SK-N-SH (cell line): ENCODE results near the gene CDH23. TPM values are rescaled to one million over a fixed set of nuclear protein-coding genes. Genes with fewer than 3 reads are reported as not detected.

ENCODE experiments used
- CTCF ChIA-PET: fragments of 300-600, 350-600 bp; formaldehyde crosslinking; extraction: SDS; loops from one replicate; lab custom pipeline; 2021; lab: Yijun Ruan, JAX
- POLR2A ChIA-PET: fragments of 350-600 bp; sonication (Branson Sonifier 250); formaldehyde crosslinking; extraction: SDS; loops from one replicate; lab custom pipeline; 2020; ENCODE audit warnings: antibody characterized with exemption, inconsistent platforms; lab: Yijun Ruan, JAX
- DNase-seq: peaks from one replicate; pipeline ENCODE4 v3.0.0; 2012
- H2AFZ ChIP-seq: fragments of 200-600 bp; sonication (generic); 2 replicates; pipeline ENCODE4 v1.8.1; 2016; ENCODE audit warnings: antibody characterized with exemption, mild to moderate bottlenecking, low read depth
- H3F3A ChIP-seq: fragments of 200-600 bp; sonication (generic); replicated peaks from 2 replicates; pipeline ENCODE3; 2016; ENCODE audit warnings: antibody characterized with exemption, mild to moderate bottlenecking; ENCODE audit not compliant: insufficient read depth
- H3K27ac ChIP-seq, 2 experiments: fragments of 200-500 bp in 1 of 2; fragments of 200-600 bp in 1 of 2; sonication (Bioruptor generic) in 1 of 2; sonication (generic), shearing (Covaris generic) in 1 of 2; 2 replicates each; pipeline versions ENCODE4 v1.5.1 to v1.6.1; 2014 to 2016; ENCODE audit warnings: low read depth in 2 of 2, inconsistent platforms in 1 of 2, low read length in 1 of 2, mild to moderate bottlenecking in 1 of 2, mixed read lengths in 1 of 2
- H3K27me3 ChIP-seq: fragments of 200-600 bp; sonication (generic), shearing (Covaris generic); 2 replicates; pipeline ENCODE4 v1.6.1; 2016; ENCODE audit warnings: mixed run types; ENCODE audit not compliant: insufficient read depth
- H3K36me3 ChIP-seq, 2 experiments: fragments of 200-500 bp in 1 of 2; fragments of 200-600 bp in 1 of 2; sonication (Bioruptor generic) in 1 of 2; sonication (generic) in 1 of 2; replicated peaks in 1 of 2; 2 replicates each; pipeline versions ENCODE3 to v1.5.1; 2014 to 2016; ENCODE audit warnings: low read length in 1 of 2, mild to moderate bottlenecking in 1 of 2; ENCODE audit not compliant: insufficient read depth in 2 of 2, control insufficient read depth in 1 of 2
- H3K4me1 ChIP-seq, 2 experiments: fragments of 200-500 bp in 1 of 2; fragments of 200-600 bp in 1 of 2; sonication (Bioruptor generic) in 1 of 2; sonication (generic), shearing (Covaris generic) in 1 of 2; 2 replicates each; pipeline versions ENCODE4 v1.5.1 to v1.6.1; 2014 to 2016; ENCODE audit warnings: low read depth in 1 of 2, low read length in 1 of 2, mixed run types in 1 of 2; ENCODE audit not compliant: insufficient read depth in 2 of 2, control insufficient read depth in 1 of 2
- H3K4me2 ChIP-seq: fragments of 200-600 bp; sonication (generic), shearing (Covaris generic); 2 replicates; pipeline ENCODE4 v1.6.1; 2017; ENCODE audit warnings: mixed run types
- H3K4me3 ChIP-seq, 2 experiments: fragments of 200-500 bp in 1 of 2; fragments of 200-600 bp in 1 of 2; sonication (Bioruptor generic) in 1 of 2; sonication (generic), shearing (Covaris generic) in 1 of 2; 2 replicates each; pipeline versions ENCODE4 v1.5.1 to v1.8.1; 2014 to 2016; ENCODE audit warnings: low read depth in 2 of 2, inconsistent platforms in 1 of 2, low read length in 1 of 2, mild to moderate bottlenecking in 1 of 2, mixed read lengths in 1 of 2, moderate library complexity in 1 of 2
- H3K79me2 ChIP-seq: fragments of 200-600 bp; sonication (generic); 2 replicates; pipeline ENCODE4 v1.8.1; 2017; ENCODE audit warnings: mild to moderate bottlenecking; ENCODE audit not compliant: insufficient read depth
- H3K9ac ChIP-seq: fragments of 200-600 bp; sonication (generic); 2 replicates; pipeline ENCODE4 v1.6.1; 2017; ENCODE audit warnings: mixed run types
- H3K9me2 ChIP-seq: fragments of 200-600 bp; sonication (generic); 2 replicates; pipeline ENCODE4 v1.6.1; 2017; ENCODE audit warnings: mixed run types
- H3K9me3 ChIP-seq: fragments of 200-600 bp; sonication (generic); 2 replicates; pipeline ENCODE4 v1.6.1; 2017; ENCODE audit warnings: mixed run types, mild to moderate bottlenecking, moderate library complexity
- H4K20me1 ChIP-seq: fragments of 200-600 bp; sonication (generic); 2 replicates; pipeline ENCODE4 v1.6.1; 2017; ENCODE audit warnings: mild to moderate bottlenecking, mixed run types; ENCODE audit not compliant: insufficient read depth
- CHD2 ChIP-seq: fragments of 150-350 bp; IDR thresholded peaks from 2 replicates; pipeline ENCODE4 v1.6.1; 2018; ENCODE audit warnings: low read length; ENCODE audit not compliant: partially characterized antibody
- ELF1 ChIP-seq: IDR thresholded peaks from 2 replicates; pipeline ENCODE4 v1.4.0; 2012
- EZH2phosphoT487 ChIP-seq: fragments of 200-600 bp; sonication (generic); IDR thresholded peaks from 2 replicates; pipeline ENCODE4 v1.6.1; 2017; ENCODE audit warnings: low read depth, mixed run types, mild to moderate bottlenecking, antibody characterized with exemption, moderate library complexity, borderline replicate concordance
- FOXJ3 ChIP-seq: sonication (generic); formaldehyde crosslinking; IDR thresholded peaks from 2 replicates; pipeline ENCODE4 v1.5.1; 2020; ENCODE audit warnings: mild to moderate bottlenecking, missing genetic modification reagents
- GABPA ChIP-seq: IDR thresholded peaks from 2 replicates; pipeline ENCODE4 v1.4.0; 2012; ENCODE audit warnings: low read depth, mild to moderate bottlenecking
- JUND ChIP-seq: IDR thresholded peaks from 2 replicates; pipeline ENCODE4 v1.4.0; 2012
- NFIC ChIP-seq: IDR thresholded peaks from 2 replicates; pipeline ENCODE4 v1.4.0; 2012; ENCODE audit warnings: borderline replicate concordance
- RAD21 ChIP-seq: IDR thresholded peaks from 2 replicates; pipeline ENCODE4 v1.6.1; 2012; ENCODE audit warnings: mild to moderate bottlenecking, low read length
- TAF1 ChIP-seq: IDR thresholded peaks from 2 replicates; pipeline ENCODE4 v1.6.1; 2012; ENCODE audit warnings: low read depth, mild to moderate bottlenecking, low read length, moderate library complexity, borderline replicate concordance
- TEAD4 ChIP-seq: IDR thresholded peaks from 2 replicates; pipeline ENCODE4 v1.4.0; 2012; ENCODE audit warnings: mild to moderate bottlenecking, borderline replicate concordance; ENCODE audit not compliant: insufficient read depth
- YY1 ChIP-seq: IDR thresholded peaks from 2 replicates; pipeline ENCODE4 v1.4.0; 2012; ENCODE audit warnings: low read depth, mild to moderate bottlenecking
- WGBS: methylation state at CpG from one replicate; pipeline ENCODE4 v1.1.6; 2017; ENCODE audit warnings: low lambda C conversion rate; 5-methylcytosine and 5-hydroxymethylcytosine counted together
- polyA plus RNA-seq, 3 experiments: library from polyadenylated mRNA; depleted of rRNA; stranded (reverse); fragments of >200 nt; gene quantifications; 2 replicates each; pipeline ENCODE4 v1.2.3, GENCODE V29; 2012
- TF ChIP-seq, protein P1 (sequence below): fragments of 150-350 bp; IDR thresholded peaks from 2 replicates; pipeline ENCODE4 v1.6.1; 2016; ENCODE audit warnings: mild to moderate bottlenecking, low read depth, low read length
- TF ChIP-seq, protein P2 (sequence below): IDR thresholded peaks from 2 replicates; pipeline ENCODE4; 2012
- TF ChIP-seq, protein P3 (sequence below): IDR thresholded peaks from 2 replicates; pipeline ENCODE4 v1.4.0; 2012; ENCODE audit warnings: low read depth, borderline replicate concordance
- TF ChIP-seq, protein P4 (sequence below): IDR thresholded peaks from 2 replicates; pipeline ENCODE4 v1.6.1; 2012; ENCODE audit warnings: mild to moderate bottlenecking, low read depth, low read length, moderate library complexity

CDH23 gene
- polyA plus RNA-seq, 1 of the 3 experiments (the other 2 are of a cell fraction): 0.03 TPM

DNA sequence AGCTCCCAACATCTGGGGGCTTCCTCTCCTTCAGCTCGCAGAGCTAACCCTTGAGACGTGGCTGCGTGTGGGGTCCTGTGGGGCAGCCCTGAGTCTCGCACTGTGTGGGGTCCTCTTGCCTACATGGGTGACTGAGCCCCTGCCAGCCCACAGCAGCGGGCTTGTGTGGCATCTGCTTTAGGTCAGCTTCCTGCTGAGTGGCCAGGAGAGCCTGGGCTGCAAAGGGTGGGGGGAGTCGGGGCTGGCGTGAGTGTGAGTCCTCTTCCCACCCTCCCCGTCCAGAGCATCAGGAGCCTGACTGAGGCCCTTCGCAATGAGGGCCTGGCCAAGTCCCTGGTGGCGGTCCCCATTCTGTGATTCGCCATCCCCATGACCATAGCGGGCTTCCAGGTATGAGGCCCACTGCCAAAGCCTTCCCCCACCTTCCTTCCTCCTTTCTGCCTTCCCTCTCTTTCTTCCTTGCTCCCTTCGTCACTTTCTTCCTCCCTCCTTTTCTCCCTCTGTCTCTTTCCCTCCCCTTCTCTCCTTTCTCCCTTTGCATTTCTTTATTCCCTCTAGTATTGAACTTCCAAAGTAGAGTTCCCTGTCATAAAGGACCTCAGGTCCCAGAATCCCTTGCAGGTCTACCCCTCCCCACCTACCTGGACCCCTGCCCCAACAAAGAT, 85.2 kb downstream of the CDH23 start:
- POLR2A ChIA-PET: no interaction called here
- H3K79me2 ChIP-seq: no peaks in the 10 kb centered on the region
- CTCF ChIA-PET: no interaction called here
- H4K20me1 ChIP-seq: no peaks in the 10 kb centered on the region
- no peak overlapping the region for H3K4me3 ChIP-seq
- no peak overlapping the region for H3K27ac ChIP-seq
- H2AFZ ChIP-seq: no peak overlapping the region
- H3K9me3 ChIP-seq: no peaks in the 10 kb centered on the region
- no peaks in the 10 kb centered on the region for H3K36me3 ChIP-seq
- no peak overlapping the region for H3K9ac ChIP-seq
- DNase-seq: no peak
- no peaks in the 10 kb centered on the region for H3F3A ChIP-seq
- TF ChIP-seq, protein P1, sequence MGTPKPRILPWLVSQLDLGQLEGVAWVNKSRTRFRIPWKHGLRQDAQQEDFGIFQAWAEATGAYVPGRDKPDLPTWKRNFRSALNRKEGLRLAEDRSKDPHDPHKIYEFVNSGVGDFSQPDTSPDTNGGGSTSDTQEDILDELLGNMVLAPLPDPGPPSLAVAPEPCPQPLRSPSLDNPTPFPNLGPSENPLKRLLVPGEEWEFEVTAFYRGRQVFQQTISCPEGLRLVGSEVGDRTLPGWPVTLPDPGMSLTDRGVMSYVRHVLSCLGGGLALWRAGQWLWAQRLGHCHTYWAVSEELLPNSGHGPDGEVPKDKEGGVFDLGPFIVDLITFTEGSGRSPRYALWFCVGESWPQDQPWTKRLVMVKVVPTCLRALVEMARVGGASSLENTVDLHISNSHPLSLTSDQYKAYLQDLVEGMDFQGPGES: no peak
- TF ChIP-seq, protein P2, sequence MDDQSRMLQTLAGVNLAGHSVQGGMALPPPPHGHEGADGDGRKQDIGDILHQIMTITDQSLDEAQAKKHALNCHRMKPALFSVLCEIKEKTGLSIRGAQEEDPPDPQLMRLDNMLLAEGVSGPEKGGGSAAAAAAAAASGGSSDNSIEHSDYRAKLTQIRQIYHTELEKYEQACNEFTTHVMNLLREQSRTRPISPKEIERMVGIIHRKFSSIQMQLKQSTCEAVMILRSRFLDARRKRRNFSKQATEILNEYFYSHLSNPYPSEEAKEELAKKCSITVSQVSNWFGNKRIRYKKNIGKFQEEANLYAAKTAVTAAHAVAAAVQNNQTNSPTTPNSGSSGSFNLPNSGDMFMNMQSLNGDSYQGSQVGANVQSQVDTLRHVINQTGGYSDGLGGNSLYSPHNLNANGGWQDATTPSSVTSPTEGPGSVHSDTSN: no peak
- TF ChIP-seq, protein P3, sequence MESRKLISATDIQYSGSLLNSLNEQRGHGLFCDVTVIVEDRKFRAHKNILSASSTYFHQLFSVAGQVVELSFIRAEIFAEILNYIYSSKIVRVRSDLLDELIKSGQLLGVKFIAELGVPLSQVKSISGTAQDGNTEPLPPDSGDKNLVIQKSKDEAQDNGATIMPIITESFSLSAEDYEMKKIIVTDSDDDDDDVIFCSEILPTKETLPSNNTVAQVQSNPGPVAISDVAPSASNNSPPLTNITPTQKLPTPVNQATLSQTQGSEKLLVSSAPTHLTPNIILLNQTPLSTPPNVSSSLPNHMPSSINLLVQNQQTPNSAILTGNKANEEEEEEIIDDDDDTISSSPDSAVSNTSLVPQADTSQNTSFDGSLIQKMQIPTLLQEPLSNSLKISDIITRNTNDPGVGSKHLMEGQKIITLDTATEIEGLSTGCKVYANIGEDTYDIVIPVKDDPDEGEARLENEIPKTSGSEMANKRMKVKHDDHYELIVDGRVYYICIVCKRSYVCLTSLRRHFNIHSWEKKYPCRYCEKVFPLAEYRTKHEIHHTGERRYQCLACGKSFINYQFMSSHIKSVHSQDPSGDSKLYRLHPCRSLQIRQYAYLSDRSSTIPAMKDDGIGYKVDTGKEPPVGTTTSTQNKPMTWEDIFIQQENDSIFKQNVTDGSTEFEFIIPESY: no peak
- TF ChIP-seq EZH2phosphoT487 (no peak), GABPA (no peak), TEAD4 (no peak), CHD2 (no peak), FOXJ3 (CRISPR knock-in tag) (no peak), JUND (no peak), RAD21 (no peak), ELF1 (no peak), NFIC (no peak), TAF1 (no peak), YY1 (no peak)
- TF ChIP-seq, protein P4, sequence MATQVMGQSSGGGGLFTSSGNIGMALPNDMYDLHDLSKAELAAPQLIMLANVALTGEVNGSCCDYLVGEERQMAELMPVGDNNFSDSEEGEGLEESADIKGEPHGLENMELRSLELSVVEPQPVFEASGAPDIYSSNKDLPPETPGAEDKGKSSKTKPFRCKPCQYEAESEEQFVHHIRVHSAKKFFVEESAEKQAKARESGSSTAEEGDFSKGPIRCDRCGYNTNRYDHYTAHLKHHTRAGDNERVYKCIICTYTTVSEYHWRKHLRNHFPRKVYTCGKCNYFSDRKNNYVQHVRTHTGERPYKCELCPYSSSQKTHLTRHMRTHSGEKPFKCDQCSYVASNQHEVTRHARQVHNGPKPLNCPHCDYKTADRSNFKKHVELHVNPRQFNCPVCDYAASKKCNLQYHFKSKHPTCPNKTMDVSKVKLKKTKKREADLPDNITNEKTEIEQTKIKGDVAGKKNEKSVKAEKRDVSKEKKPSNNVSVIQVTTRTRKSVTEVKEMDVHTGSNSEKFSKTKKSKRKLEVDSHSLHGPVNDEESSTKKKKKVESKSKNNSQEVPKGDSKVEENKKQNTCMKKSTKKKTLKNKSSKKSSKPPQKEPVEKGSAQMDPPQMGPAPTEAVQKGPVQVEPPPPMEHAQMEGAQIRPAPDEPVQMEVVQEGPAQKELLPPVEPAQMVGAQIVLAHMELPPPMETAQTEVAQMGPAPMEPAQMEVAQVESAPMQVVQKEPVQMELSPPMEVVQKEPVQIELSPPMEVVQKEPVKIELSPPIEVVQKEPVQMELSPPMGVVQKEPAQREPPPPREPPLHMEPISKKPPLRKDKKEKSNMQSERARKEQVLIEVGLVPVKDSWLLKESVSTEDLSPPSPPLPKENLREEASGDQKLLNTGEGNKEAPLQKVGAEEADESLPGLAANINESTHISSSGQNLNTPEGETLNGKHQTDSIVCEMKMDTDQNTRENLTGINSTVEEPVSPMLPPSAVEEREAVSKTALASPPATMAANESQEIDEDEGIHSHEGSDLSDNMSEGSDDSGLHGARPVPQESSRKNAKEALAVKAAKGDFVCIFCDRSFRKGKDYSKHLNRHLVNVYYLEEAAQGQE: no peak
- H3K4me1 ChIP-seq: no peaks in the 10 kb centered on the region
- H3K9me2 ChIP-seq: no peaks in the 10 kb centered on the region
- H3K27me3 ChIP-seq: peaks cover 28% of the 10 kb centered on the region; the same call in 1 of the 2 replicates
- H3K4me2 ChIP-seq: no peak overlapping the region
- WGBS: 49% methylated on average over 8 of the region's 13 CpGs
